Stomach (tissue), 4 donors: Measurements from ENCODE around the gene STK11.

ENCODE experiments used
- EP300 ChIP-seq: sonication (generic); formaldehyde crosslinking; IDR thresholded peaks from one replicate; pipeline ENCODE4 v1.6.1; 2017; ENCODE audit warnings: antibody characterized with exemption
- TF ChIP-seq, protein P1 (sequence below), 7 experiments: fragments of 450-650 bp in 4 of 7; fragments of 200-600 bp in 3 of 7; sonication (generic) in 3 of 7; IDR thresholded peaks; one replicate each; pipeline ENCODE4 v1.5.1; 2016 to 2019; ENCODE audit warnings: antibody characterized with exemption in 7 of 7, control low read depth in 2 of 7, mild to moderate bottlenecking in 1 of 7

DNA sequence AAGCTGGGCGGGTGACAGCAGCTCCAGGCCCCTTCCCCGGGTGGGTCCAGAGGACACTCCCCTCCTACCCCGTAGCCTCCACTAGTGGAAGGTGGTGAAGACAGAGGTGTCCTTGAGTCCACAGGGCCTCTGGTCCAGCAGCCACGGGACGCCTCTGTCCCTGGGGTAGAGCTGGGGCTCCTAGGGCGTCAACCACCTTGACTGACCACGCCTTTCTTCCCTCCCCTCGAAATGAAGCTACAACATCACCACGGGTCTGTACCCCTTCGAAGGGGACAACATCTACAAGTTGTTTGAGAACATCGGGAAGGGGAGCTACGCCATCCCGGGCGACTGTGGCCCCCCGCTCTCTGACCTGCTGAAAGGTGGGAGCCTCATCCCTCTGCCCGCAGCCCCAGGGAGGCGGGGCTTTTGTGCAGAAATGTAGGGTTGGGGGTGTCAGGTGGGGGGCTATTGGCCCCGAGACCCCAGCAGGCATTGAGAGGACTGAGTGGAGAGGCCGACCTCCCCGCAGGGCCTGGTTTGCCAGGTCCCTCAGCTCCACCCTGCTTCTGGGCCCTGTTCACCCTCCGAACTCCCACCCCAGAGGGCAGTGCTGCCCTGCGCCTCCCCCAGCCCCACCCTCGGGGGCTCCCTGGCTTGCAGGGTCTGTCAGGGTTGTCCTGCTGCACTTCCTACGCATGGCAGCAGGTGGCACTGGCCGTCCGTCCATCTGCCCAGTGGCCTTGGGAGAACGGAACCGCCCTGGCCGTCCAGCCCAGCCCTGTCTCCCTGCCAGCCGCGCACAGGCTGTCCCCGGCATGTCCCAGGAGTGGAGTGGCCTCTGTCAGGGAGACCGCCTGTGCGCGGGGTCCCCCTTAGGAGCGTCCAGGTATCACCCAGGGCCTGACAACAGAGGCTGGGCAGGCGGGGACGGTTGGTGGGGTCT, 15.7 kb downstream of the STK11 start:
- no peak for TF ChIP-seq EP300
- TF ChIP-seq, protein P1, sequence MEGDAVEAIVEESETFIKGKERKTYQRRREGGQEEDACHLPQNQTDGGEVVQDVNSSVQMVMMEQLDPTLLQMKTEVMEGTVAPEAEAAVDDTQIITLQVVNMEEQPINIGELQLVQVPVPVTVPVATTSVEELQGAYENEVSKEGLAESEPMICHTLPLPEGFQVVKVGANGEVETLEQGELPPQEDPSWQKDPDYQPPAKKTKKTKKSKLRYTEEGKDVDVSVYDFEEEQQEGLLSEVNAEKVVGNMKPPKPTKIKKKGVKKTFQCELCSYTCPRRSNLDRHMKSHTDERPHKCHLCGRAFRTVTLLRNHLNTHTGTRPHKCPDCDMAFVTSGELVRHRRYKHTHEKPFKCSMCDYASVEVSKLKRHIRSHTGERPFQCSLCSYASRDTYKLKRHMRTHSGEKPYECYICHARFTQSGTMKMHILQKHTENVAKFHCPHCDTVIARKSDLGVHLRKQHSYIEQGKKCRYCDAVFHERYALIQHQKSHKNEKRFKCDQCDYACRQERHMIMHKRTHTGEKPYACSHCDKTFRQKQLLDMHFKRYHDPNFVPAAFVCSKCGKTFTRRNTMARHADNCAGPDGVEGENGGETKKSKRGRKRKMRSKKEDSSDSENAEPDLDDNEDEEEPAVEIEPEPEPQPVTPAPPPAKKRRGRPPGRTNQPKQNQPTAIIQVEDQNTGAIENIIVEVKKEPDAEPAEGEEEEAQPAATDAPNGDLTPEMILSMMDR (IDR thresholded peaks at IDR 0.05) = peak in 5 of 7 experiments; percentile 62 to 89 (median 79)
